ENCODE measurements around the gene DENND6B. TPM values are rescaled to one million over a fixed set of nuclear protein-coding genes. Genes with fewer than 3 reads are reported as not detected.

Gene DENND6B
- total and polyA plus RNA-seq, 2 donors (not counting 3 experiments of a cell fraction or from before 2014, with no cell fraction given), result 4.1 to 5.9 TPM

DNA sequence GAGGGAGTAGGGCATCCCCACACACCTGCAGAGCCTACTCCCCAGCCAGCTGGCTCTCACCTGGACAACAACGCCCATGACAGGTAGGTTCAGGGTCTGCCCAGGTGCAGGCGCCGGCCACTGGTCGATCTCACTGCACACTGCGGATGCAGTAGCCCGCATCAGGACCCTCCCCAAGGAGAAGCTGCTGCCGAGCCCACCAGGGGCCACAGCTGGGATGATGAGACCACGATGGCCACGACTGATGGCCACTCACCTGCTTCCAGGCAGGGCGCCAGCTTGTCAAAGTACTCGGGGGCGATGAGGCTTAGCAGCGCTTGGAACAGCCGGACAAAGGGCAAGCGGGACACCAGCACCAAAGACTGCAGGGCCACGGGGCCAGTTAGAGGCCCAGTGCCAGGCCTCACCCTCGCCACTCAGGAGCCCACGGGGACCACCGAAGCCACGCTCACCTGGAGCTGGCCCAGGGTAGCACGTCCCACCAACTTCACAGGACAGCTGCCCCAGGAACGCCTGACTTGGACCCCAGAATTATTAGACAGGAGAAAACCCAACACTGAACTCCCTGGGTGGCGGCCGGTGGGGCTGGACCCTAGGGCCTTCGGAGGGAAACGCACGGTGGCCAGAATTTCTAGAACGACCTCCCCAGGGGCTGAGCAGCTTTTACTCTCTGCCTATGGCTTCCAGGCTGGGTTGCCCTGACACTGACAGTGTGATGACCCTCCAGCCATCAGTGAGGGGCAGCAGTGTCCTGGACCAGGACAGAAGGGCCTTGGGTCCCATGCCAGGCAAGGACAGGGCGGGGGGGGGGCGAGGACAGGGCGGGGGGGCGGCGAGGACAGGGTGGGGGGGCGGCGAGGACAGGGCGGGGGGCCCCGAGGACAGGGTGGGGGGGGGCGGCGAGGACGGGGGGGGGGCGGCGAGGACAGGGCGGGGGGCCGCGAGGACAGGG lies 10.4 kb downstream of the DENND6B start:
- H3K9me1 ChIP-seq (replicated peaks; ENCODE audit: control insufficient read depth, extremely low read depth, insufficient read depth, low read length), result no peaks in the 10 kb centered on the region
- no TSS peak for BruUV-seq (replicated peaks)
- peaks cover 9% of the 10 kb centered on the region for H3K4me1 ChIP-seq (ENCODE audit: control insufficient read depth, extremely low read depth, insufficient read depth, low read length)
- no peak overlapping the region for H3K4me3 ChIP-seq (replicated peaks in 1 of 3; ENCODE audit: insufficient read depth in 1 of 3, low read depth in 1 of 3, low read length in 3 of 3)
- H3K4me2 ChIP-seq (ENCODE audit: insufficient read depth, low read length), result no peak overlapping the region
- intact Hi-C loops (cut with micrococcal nuclease) (no loop called here), dilution Hi-C loops (cut with MboI; ENCODE audit: extremely low pct_ligation_motif_present, low sequenced_read_pairs) (no loop called here)
- H2AFZ ChIP-seq (ENCODE audit: low read depth, low read length), result no peak overlapping the region
- H3K27me3 ChIP-seq (ENCODE audit: control insufficient read depth in 2 of 2, insufficient read depth in 2 of 2, low read length in 2 of 2), result no peaks in the 10 kb centered on the region
- no peaks in the 10 kb centered on the region for H3K9me3 ChIP-seq (replicated peaks; ENCODE audit: control insufficient read depth, insufficient read depth, low read length)
- CTCF ChIA-PET, result no interaction called here
- no peak overlapping the region for H3K27ac ChIP-seq (ENCODE audit: insufficient read depth, low read depth, low read length)
- FAIRE-seq (no peak), DNase-seq (ENCODE audit: low read depth, low spot score) (no peak)
- H3K9ac ChIP-seq (replicated peaks; ENCODE audit: extremely low read depth, insufficient read depth, low read length), result no peak overlapping the region
- POLR2A ChIA-PET, result no interaction called here
- no peaks in the 10 kb centered on the region for H3K36me3 ChIP-seq (ENCODE audit: control insufficient read depth in 2 of 2, extremely low read depth in 1 of 2, insufficient read depth in 2 of 2, low read length in 2 of 2)
- no peaks in the 10 kb centered on the region for H3K79me2 ChIP-seq (ENCODE audit: control insufficient read depth, insufficient read depth, low read length)
- no peaks in the 10 kb centered on the region for H4K20me1 ChIP-seq (replicated peaks; ENCODE audit: control insufficient read depth, extremely low read depth, insufficient read depth, low read length)
- TF ChIP-seq POLR2AphosphoS5 (IDR thresholded peaks at IDR 0.05; ENCODE audit: insufficient read depth, low read depth, low read length) (no peak), GATA2 (IDR thresholded peaks at IDR 0.05; ENCODE audit: insufficient read depth, insufficient read length, low read depth, low read length) (no peak), EZH2 (IDR thresholded peaks at IDR 0.05; ENCODE audit: borderline replicate concordance, low read depth, low read length, severe bottlenecking) (no peak), FOS (IDR thresholded peaks at IDR 0.05; ENCODE audit: borderline replicate concordance, insufficient read depth, low read length) (no peak), POLR2A (IDR thresholded peaks at IDR 0.05; ENCODE audit: low read depth, low read length) (no peak), JUN (IDR thresholded peaks at IDR 0.05; ENCODE audit: borderline replicate concordance, insufficient read depth, insufficient read length, low read depth) (no peak), MYC (IDR thresholded peaks at IDR 0.05; ENCODE audit: low read depth, low read length) (no peak)
- TF ChIP-seq, protein P1, sequence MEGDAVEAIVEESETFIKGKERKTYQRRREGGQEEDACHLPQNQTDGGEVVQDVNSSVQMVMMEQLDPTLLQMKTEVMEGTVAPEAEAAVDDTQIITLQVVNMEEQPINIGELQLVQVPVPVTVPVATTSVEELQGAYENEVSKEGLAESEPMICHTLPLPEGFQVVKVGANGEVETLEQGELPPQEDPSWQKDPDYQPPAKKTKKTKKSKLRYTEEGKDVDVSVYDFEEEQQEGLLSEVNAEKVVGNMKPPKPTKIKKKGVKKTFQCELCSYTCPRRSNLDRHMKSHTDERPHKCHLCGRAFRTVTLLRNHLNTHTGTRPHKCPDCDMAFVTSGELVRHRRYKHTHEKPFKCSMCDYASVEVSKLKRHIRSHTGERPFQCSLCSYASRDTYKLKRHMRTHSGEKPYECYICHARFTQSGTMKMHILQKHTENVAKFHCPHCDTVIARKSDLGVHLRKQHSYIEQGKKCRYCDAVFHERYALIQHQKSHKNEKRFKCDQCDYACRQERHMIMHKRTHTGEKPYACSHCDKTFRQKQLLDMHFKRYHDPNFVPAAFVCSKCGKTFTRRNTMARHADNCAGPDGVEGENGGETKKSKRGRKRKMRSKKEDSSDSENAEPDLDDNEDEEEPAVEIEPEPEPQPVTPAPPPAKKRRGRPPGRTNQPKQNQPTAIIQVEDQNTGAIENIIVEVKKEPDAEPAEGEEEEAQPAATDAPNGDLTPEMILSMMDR (IDR thresholded peaks at IDR 0.05; ENCODE audit: extremely low read depth in 1 of 2, insufficient read depth in 1 of 2, low read depth in 1 of 2, low read length in 2 of 2), result no peak
- TF ChIP-seq, protein P2, sequence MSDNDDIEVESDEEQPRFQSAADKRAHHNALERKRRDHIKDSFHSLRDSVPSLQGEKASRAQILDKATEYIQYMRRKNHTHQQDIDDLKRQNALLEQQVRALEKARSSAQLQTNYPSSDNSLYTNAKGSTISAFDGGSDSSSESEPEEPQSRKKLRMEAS (IDR thresholded peaks at IDR 0.05; ENCODE audit: insufficient read depth, insufficient read length), result no peak

Measured in endothelial cell of umbilical vein (primary cell).